Left colon (tissue), 2 donors: ENCODE results near the gene OR5L1. TPM values are rescaled to one million over a fixed set of nuclear protein-coding genes. Genes with fewer than 3 reads are reported as not detected.

Experiments used
- ATAC-seq: fragments of 200-7000 bp; cut with Tn5 transposase; one replicate; pipeline ENCODE4 v1.9.1; 2020; ENCODE audit warnings: mild to moderate bottlenecking, moderate library complexity
- DNase-seq, 2 donors: peaks; one replicate each; pipeline ENCODE4 v3.0.0-alpha.2; 2020
- intact Hi-C, 2 donors: fragments of 100-400 bp; cut with DNase I in 1 of 2; cut with micrococcal nuclease in 1 of 2; formaldehyde crosslinking; loops; one replicate each; pipeline versions ENCODE4 v1.11.2 to v1.14.0; 2022; cut with DNase I, micrococcal nuclease
- long read RNA-seq: library from polyadenylated mRNA; unstranded; transcript quantifications from one replicate; pipeline ENCODE4 v2.0.0, GENCODE V29; 2021
- total RNA-seq, 2 donors: library from RNA; stranded (reverse); fragmentation: NEBNext Ultra II Directional; extraction: Animal tissue kit (Norgen Biotek cat#: 25700); gene quantifications; one replicate each; pipeline ENCODE4 v1.2.1, GENCODE V29; 2021
- donor health status: DM: no; HTN: no; CAD: no.
- donor health status: DM: yes; HTN: yes; CAD: no.

OR5L1 gene
- total RNA-seq, result not detected
- long read RNA-seq, result 0 reads

- no peak for DNase-seq
- no peak for ATAC-seq
- intact Hi-C loops, result no loop called here
Observed at GRCh38 chr11:55811067-55811466, at the start of gene OR5L1. TSS of gene OR5L1 (plus strand) at chr11:55811367. CDS start at chr11:55811467, 100 bp downstream.

- DNase-seq, result no peak
- intact Hi-C loops, result no loop called here
- no peak for ATAC-seq
Observed at GRCh38 chr11:55773138-55773537, 38.0 kb upstream of the OR5L1 start, which contains the start of gene OR5D13. TSS of gene OR5D13 (plus strand) at chr11:55773438. CDS start at chr11:55773438, 0 bp downstream.

- ATAC-seq (no peak), DNase-seq (no peak)
- intact Hi-C loops, result no loop called here
Observed at GRCh38 chr11:55791606-55792005, 19.6 kb upstream of the OR5L1 start.

GRCh38 chr11:55793321-55793720 lies 17.8 kb upstream of the OR5L1 start:
- DNase-seq (no peak), ATAC-seq (no peak)
- intact Hi-C loops, result no loop called here

- intact Hi-C loops, result no loop called here
- DNase-seq (no peak), ATAC-seq (no peak)
Observed at GRCh38 chr11:55795256-55795655, 15.9 kb upstream of the OR5L1 start, which contains the start of gene OR5D14. TSS of gene OR5D14 (plus strand) at chr11:55795556. CDS start at chr11:55795556, 0 bp downstream.

GRCh38 chr11:55806248-55806647 lies 4.9 kb upstream of the OR5L1 start:
- intact Hi-C loops, result no loop called here
- ATAC-seq (no peak), DNase-seq (no peak)

GRCh38 chr11:55819330-55819729 lies 8.2 kb downstream of the OR5L1 start, which contains the start of gene OR5D18:
TSS of gene OR5D18 (plus strand) at chr11:55819630. CDS start at chr11:55819630, 0 bp downstream.
- ATAC-seq (no peak), DNase-seq (no peak)

GRCh38 chr11:55826919-55827318 lies 15.8 kb downstream of the OR5L1 start, which contains the start of gene OR5L2:
TSS of gene OR5L2 (plus strand) at chr11:55827219. CDS start at chr11:55827219, 0 bp downstream.
- DNase-seq, result no peak
- intact Hi-C loops, result no loop called here
- ATAC-seq, result no peak

More at GRCh38 chr11:55819330-55819729, 8.2 kb downstream of the OR5L1 start, which contains the start of gene OR5D18:
- intact Hi-C loops, result no loop called here

GRCh38 chr11:55838452-55838851 lies 27.3 kb downstream of the OR5L1 start, which contains the start of gene OR5D16:
TSS of gene OR5D16 (plus strand) at chr11:55838752. CDS start at chr11:55838752, 0 bp downstream.
- intact Hi-C loops, result no loop called here
- no peak for ATAC-seq
- no peak for DNase-seq

GRCh38 chr11:55847453-55847852 lies 36.3 kb downstream of the OR5L1 start:
- intact Hi-C loops, result no loop called here
- DNase-seq (no peak), ATAC-seq (no peak)

- DNase-seq (no peak), ATAC-seq (no peak)
- intact Hi-C loops, result no loop called here
Observed at GRCh38 chr11:55849037-55849436, 37.9 kb downstream of the OR5L1 start.

- no peak for ATAC-seq
- intact Hi-C loops, result no loop called here
- no peak for DNase-seq
Observed at GRCh38 chr11:55852141-55852540, 41.0 kb downstream of the OR5L1 start.

- ATAC-seq, result no peak
- no peak for DNase-seq
- intact Hi-C loops, result no loop called here
Observed at GRCh38 chr11:55854704-55855103, 43.5 kb downstream of the OR5L1 start.

Other genes starting within 250 kb of the OR5L1 start
- not detected for gene OR4C16, start 239.2 kb upstream of the OR5L1 start, total RNA-seq
- gene OR4C11, start 203.7 kb upstream of the OR5L1 start, total RNA-seq, result not detected
- gene OR4P4, start 176.3 kb upstream of the OR5L1 start, total RNA-seq, result not detected
- gene OR4S2, start 163.0 kb upstream of the OR5L1 start, total RNA-seq, result not detected
- not detected for gene OR4C6, start 149.2 kb upstream of the OR5L1 start, total RNA-seq
- gene OR5D13, start 37.9 kb upstream of the OR5L1 start, total RNA-seq, result not detected
- gene OR5D14, start 15.8 kb upstream of the OR5L1 start, total RNA-seq, result not detected
- gene OR5D18, start 8.3 kb downstream of the OR5L1 start, total RNA-seq, result not detected
- not detected for gene OR5L2, start 15.9 kb downstream of the OR5L1 start, total RNA-seq
- gene OR5D16, start 27.4 kb downstream of the OR5L1 start, total RNA-seq, result not detected
- not detected for gene TRIM51, start 71.9 kb downstream of the OR5L1 start, total RNA-seq
- not detected for gene OR5W2, start 103.2 kb downstream of the OR5L1 start, total RNA-seq
- gene OR5I1, start 125.0 kb downstream of the OR5L1 start, total RNA-seq, result not detected
- gene OR10AG1, start 158.6 kb downstream of the OR5L1 start, total RNA-seq, result not detected
- not detected for gene OR5F1, start 183.3 kb downstream of the OR5L1 start, total RNA-seq
- not detected for gene OR5AS1, start 216.3 kb downstream of the OR5L1 start, total RNA-seq